WERI-Rb-1 (cell line): ENCODE measurements around the gene GDNF.

Experiments used
- DNase-seq: peaks from one replicate; pipeline ENCODE4 v3.0.0-alpha.2; 2020
- H3K27ac ChIP-seq: fragments of 250-450 bp; sonication (Bioruptor Pico); 2 replicates; pipeline ENCODE4 v1.5.1; 2020; ENCODE audit warnings: mild to moderate bottlenecking, moderate library complexity
- H3K27me3 ChIP-seq: fragments of 250-450 bp; sonication (Bioruptor Pico); 2 replicates; pipeline ENCODE4 v1.5.1; 2021; ENCODE audit warnings: mild to moderate bottlenecking, low read depth, moderate library complexity; ENCODE audit not compliant: insufficient read depth, severe bottlenecking
- H3K36me3 ChIP-seq: fragments of 250-450 bp; sonication (Bioruptor Pico); 2 replicates; pipeline ENCODE4 v1.5.1; 2020; ENCODE audit warnings: mild to moderate bottlenecking, moderate library complexity
- H3K4me3 ChIP-seq: 2 replicates; pipeline ENCODE4 v1.5.1; 2011; ENCODE audit warnings: low read depth, mild to moderate bottlenecking, control low read depth, low read length
- H3K9me3 ChIP-seq: fragments of 250-450 bp; sonication (Bioruptor Pico); 2 replicates; pipeline ENCODE4 v1.5.1; 2021; ENCODE audit warnings: mild to moderate bottlenecking, moderate library complexity; ENCODE audit not compliant: severe bottlenecking
- TF ChIP-seq, protein P1 (sequence below): IDR thresholded peaks from 2 replicates; pipeline ENCODE4 v1.5.1; 2011; ENCODE audit warnings: low read depth, mild to moderate bottlenecking, control low read depth, inconsistent platforms, low read length

GDNF gene

GRCh38 chr5:37835380-37835973 lies 4.4 kb downstream of the GDNF start:
- H3K36me3 ChIP-seq: no peaks in the 10 kb centered on the region
- peaks cover 56% of the 10 kb centered on the region for H3K27me3 ChIP-seq
- no peaks in the 10 kb centered on the region for H3K9me3 ChIP-seq
- DNase-seq: no peak
- H3K27ac ChIP-seq: no peak overlapping the region
- TF ChIP-seq, protein P1, sequence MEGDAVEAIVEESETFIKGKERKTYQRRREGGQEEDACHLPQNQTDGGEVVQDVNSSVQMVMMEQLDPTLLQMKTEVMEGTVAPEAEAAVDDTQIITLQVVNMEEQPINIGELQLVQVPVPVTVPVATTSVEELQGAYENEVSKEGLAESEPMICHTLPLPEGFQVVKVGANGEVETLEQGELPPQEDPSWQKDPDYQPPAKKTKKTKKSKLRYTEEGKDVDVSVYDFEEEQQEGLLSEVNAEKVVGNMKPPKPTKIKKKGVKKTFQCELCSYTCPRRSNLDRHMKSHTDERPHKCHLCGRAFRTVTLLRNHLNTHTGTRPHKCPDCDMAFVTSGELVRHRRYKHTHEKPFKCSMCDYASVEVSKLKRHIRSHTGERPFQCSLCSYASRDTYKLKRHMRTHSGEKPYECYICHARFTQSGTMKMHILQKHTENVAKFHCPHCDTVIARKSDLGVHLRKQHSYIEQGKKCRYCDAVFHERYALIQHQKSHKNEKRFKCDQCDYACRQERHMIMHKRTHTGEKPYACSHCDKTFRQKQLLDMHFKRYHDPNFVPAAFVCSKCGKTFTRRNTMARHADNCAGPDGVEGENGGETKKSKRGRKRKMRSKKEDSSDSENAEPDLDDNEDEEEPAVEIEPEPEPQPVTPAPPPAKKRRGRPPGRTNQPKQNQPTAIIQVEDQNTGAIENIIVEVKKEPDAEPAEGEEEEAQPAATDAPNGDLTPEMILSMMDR: no peak
- no peak overlapping the region for H3K4me3 ChIP-seq

- DNase-seq: no peak
- H3K27me3 ChIP-seq: peaks cover 53% of the 10 kb centered on the region
- H3K9me3 ChIP-seq: no peaks in the 10 kb centered on the region
- TF ChIP-seq, protein P1: no peak
- no peak overlapping the region for H3K27ac ChIP-seq
- H3K4me3 ChIP-seq: no peak overlapping the region; the same call in 1 of the 2 replicates
- H3K36me3 ChIP-seq: no peaks in the 10 kb centered on the region
Measured at GRCh38 chr5:37834542-37835379, 5.1 kb downstream of the GDNF start.

DNA sequence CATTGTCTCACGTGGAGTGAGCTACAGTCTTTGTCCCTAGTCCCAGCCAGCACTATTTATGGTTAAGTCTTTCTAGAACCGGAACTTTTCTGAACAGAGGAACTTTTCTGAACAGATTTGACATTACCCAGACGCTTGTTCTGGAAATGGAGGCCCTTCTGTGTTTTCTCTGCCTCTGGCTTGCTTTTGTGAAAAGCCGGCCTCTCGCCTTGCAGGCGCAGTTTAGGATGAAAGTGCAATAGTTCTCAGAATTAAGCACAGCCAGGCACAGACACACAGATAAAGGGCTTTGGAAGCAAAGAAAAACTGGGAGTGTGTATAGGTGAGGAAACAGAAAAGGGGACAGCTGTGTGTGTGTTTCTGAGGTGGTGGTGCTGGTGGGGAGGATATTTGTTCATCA lies 5.9 kb downstream of the GDNF start:
- H3K36me3 ChIP-seq: no peaks in the 10 kb centered on the region
- TF ChIP-seq, protein P1: no peak
- no peak overlapping the region for H3K4me3 ChIP-seq
- peaks cover 46% of the 10 kb centered on the region for H3K27me3 ChIP-seq
- no peak overlapping the region for H3K27ac ChIP-seq
- no peaks in the 10 kb centered on the region for H3K9me3 ChIP-seq
- DNase-seq: no peak

- no peaks in the 10 kb centered on the region for H3K9me3 ChIP-seq
- H3K27ac ChIP-seq: no peak overlapping the region
- peaks cover 26% of the 10 kb centered on the region for H3K27me3 ChIP-seq
- no peak overlapping the region for H3K4me3 ChIP-seq
- no peaks in the 10 kb centered on the region for H3K36me3 ChIP-seq
- DNase-seq: no peak
- TF ChIP-seq, protein P1: no peak
Measured at GRCh38 chr5:37831821-37832534, 7.9 kb downstream of the GDNF start.

- Histone ChIP-seq H3K27me3 (peaks cover 10% of the 10 kb centered on the region), H3K36me3 (no peaks in the 10 kb centered on the region), H3K27ac (no peak overlapping the region), H3K4me3 (no peak overlapping the region), H3K9me3 (no peaks in the 10 kb centered on the region)
- TF ChIP-seq, protein P1: no peak
- no peak for DNase-seq
Measured at GRCh38 chr5:37830348-37830747, 9.5 kb downstream of the GDNF start.
